HG02610 (cell line): ENCODE data around the gene C17orf100.

Source experiments
- ATAC-seq: cut with Tn5 transposase; IDR thresholded peaks from one replicate; pipeline ENCODE4 v1.9.1; 2021; ENCODE audit warnings: mild to moderate bottlenecking, moderate library complexity; ENCODE audit not compliant: unreplicated experiment

The C17orf100 gene

GRCh38 chr17:6668219-6668618 lies 16.7 kb downstream of the C17orf100 start:
- no peak for ATAC-seq

GRCh38 chr17:6668727-6669425 lies 17.3 kb downstream of the C17orf100 start:
- no peak for ATAC-seq

GRCh38 chr17:6669479-6670212 lies 18.1 kb downstream of the C17orf100 start:
- ATAC-seq = no peak

- no peak for ATAC-seq
Observed at GRCh38 chr17:6670571-6670970, 19.0 kb downstream of the C17orf100 start.

GRCh38 chr17:6670999-6671398 lies 19.4 kb downstream of the C17orf100 start:
- ATAC-seq = no peak

GRCh38 chr17:6671431-6671830 lies 19.9 kb downstream of the C17orf100 start:
- ATAC-seq = no peak

GRCh38 chr17:6674586-6674985 lies 23.0 kb downstream of the C17orf100 start:
- no peak for ATAC-seq

GRCh38 chr17:6675201-6675825 lies 23.8 kb downstream of the C17orf100 start:
- no peak for ATAC-seq

GRCh38 chr17:6676802-6677157 lies 25.2 kb downstream of the C17orf100 start:
- no peak for ATAC-seq

GRCh38 chr17:6677158-6677831 lies 25.7 kb downstream of the C17orf100 start:
- ATAC-seq = no peak

- ATAC-seq = no peak
Observed at GRCh38 chr17:6677946-6678345, 26.4 kb downstream of the C17orf100 start.

GRCh38 chr17:6679241-6679640 lies 27.7 kb downstream of the C17orf100 start:
- no peak for ATAC-seq

GRCh38 chr17:6681176-6681575 lies 29.6 kb downstream of the C17orf100 start:
- no peak for ATAC-seq

- no peak for ATAC-seq
Observed at GRCh38 chr17:6681671-6682070, 30.1 kb downstream of the C17orf100 start.

- no peak for ATAC-seq
Observed at GRCh38 chr17:6682339-6682738, 30.8 kb downstream of the C17orf100 start.

- ATAC-seq = no peak
Observed at GRCh38 chr17:6683081-6683684, 31.6 kb downstream of the C17orf100 start.

- no peak for ATAC-seq
Observed at GRCh38 chr17:6683730-6684459, 32.3 kb downstream of the C17orf100 start.

- ATAC-seq = no peak
Observed at GRCh38 chr17:6684460-6684783, 32.9 kb downstream of the C17orf100 start.

- no peak for ATAC-seq
Observed at GRCh38 chr17:6684881-6685767, 33.6 kb downstream of the C17orf100 start.

- ATAC-seq = no peak
Observed at GRCh38 chr17:6686026-6686425, 34.5 kb downstream of the C17orf100 start.
